Adipocyte (in vitro differentiated cells): Measurements from ENCODE around the gene ATPAF2.

Experiments used
- DNase-seq: peaks from one replicate; pipeline ENCODE4 v3.0.0-alpha.2; 2015; ENCODE audit warnings: low read depth
- H3K27me3 ChIP-seq: replicated peaks from 2 replicates; pipeline ENCODE4 v1.7.0; 2013; ENCODE audit warnings: mild to moderate bottlenecking, low read length, moderate library complexity; ENCODE audit not compliant: control insufficient read depth, insufficient read depth
- H3K36me3 ChIP-seq: 2 replicates; pipeline ENCODE4 v1.7.0; 2013; ENCODE audit warnings: low read length, mild to moderate bottlenecking, moderate library complexity; ENCODE audit not compliant: control insufficient read depth, insufficient read depth, severe bottlenecking
- H3K4me1 ChIP-seq: 2 replicates; pipeline ENCODE4 v1.7.0; 2013; ENCODE audit warnings: mild to moderate bottlenecking, low read length, moderate library complexity; ENCODE audit not compliant: control insufficient read depth, insufficient read depth
- H3K4me3 ChIP-seq: 2 replicates; pipeline ENCODE4 v1.7.0; 2013; ENCODE audit warnings: mild to moderate bottlenecking, low read length, moderate library complexity
- H3K9ac ChIP-seq: 2 replicates; pipeline ENCODE4 v1.7.0; 2013; ENCODE audit warnings: mild to moderate bottlenecking, low read length, moderate library complexity
- H3K9me3 ChIP-seq: 2 replicates; pipeline ENCODE4 v1.7.0; 2013; ENCODE audit warnings: mild to moderate bottlenecking, low read length, moderate library complexity; ENCODE audit not compliant: control insufficient read depth

ATPAF2 gene

DNA sequence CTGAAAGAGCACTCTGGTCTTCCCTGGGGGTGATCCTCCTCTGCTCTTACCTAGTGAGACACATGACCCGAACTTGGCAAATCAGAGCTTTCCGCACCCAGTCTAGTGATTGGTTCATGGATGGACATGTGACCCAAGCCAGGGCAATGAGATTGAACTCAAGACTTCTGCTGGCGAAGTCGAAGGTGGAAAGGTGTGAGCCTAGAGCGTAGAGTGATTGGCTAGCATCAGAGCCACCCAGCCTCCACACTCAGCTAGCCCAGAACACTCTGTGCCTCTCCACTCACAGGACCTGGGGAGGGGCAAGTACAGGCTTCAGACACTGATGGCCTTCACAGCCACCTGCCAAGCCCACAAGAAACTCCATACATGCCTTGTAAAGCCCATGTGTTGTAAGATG, 17.6 kb downstream of the ATPAF2 start:
- H3K4me1 ChIP-seq = peaks cover 33% of the 10 kb centered on the region
- H3K4me3 ChIP-seq = no peak overlapping the region
- no peak for DNase-seq
- no peaks in the 10 kb centered on the region for H3K9me3 ChIP-seq
- no peaks in the 10 kb centered on the region for H3K27me3 ChIP-seq
- peaks cover 5% of the 10 kb centered on the region for H3K36me3 ChIP-seq
- no peak overlapping the region for H3K9ac ChIP-seq

DNA sequence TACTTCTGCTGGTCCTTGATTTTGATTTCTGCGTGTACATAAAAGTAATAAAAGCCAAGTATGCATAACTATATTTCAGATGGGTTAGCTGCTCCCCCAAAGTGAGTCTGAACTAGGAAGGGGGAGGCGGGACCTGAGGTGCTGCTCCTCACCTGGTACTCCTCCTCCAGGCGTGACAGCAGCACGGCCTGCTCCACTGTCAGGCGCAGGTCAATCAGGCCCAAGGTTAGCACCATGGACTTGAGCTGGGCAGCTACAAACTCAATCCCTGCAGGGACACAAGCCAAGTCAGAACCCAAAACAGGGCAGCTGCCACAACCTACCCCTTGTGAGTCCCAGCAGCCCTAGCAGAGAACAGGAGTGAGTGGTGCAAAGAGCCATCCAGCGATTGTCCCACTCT, 18.0 kb downstream of the ATPAF2 start:
- Histone ChIP-seq H3K4me1 (peaks cover 29% of the 10 kb centered on the region), H3K9me3 (no peaks in the 10 kb centered on the region), H3K9ac (no peak overlapping the region), H3K36me3 (peaks cover 6% of the 10 kb centered on the region), H3K4me3 (no peak overlapping the region), H3K27me3 (no peaks in the 10 kb centered on the region)
- no peak for DNase-seq

DNA sequence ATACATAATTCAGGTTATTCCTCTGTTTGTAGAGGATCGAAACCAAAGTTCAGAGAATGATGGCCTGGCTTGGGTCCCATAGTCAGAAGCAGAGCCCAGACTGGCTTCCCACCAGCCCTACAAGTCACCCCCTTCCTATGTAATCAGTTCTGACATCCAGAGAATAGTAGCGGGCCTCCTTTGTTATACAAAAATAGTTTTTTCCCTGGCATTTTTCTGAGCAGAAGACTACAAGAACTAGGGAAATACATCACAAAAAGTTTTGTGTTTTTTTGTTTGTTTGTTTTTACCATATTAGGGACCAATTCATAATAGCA, 19.2 kb downstream of the ATPAF2 start:
- no peak for DNase-seq
- Histone ChIP-seq H3K27me3 (no peaks in the 10 kb centered on the region), H3K36me3 (peaks cover 13% of the 10 kb centered on the region), H3K9ac (no peak overlapping the region), H3K4me1 (peaks cover 20% of the 10 kb centered on the region), H3K9me3 (no peaks in the 10 kb centered on the region), H3K4me3 (no peak overlapping the region)

DNA sequence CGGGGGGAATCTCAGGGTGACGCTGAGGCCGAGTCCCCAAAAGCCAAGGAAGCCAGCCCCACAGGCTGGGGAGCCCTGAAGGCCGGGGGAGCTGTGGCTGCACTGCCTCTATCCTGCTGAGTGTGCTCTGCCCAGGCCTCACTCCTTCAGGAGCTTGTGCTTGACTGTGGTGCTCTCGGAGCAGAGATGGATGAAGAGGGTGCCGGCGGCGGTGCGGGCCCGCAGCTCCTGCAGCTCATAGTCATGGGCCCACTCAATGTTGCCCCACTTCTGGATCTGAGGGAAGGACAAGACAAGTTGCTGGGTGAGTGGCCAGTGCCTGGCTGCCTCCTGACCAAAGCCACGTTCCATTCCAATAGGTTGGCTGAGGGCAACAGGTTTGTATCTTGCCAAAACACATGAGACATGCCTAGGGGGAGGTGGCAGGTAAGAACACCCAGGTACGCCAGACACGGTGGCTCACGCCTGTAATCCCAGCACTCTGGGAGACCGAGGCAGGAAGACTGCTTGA, 20.5 kb downstream of the ATPAF2 start:
- Histone ChIP-seq H3K27me3 (no peaks in the 10 kb centered on the region), H3K4me3 (no peak overlapping the region), H3K4me1 (peaks cover 28% of the 10 kb centered on the region), H3K9me3 (no peaks in the 10 kb centered on the region), H3K36me3 (peaks cover 13% of the 10 kb centered on the region), H3K9ac (no peak overlapping the region)
- DNase-seq = no peak

DNA sequence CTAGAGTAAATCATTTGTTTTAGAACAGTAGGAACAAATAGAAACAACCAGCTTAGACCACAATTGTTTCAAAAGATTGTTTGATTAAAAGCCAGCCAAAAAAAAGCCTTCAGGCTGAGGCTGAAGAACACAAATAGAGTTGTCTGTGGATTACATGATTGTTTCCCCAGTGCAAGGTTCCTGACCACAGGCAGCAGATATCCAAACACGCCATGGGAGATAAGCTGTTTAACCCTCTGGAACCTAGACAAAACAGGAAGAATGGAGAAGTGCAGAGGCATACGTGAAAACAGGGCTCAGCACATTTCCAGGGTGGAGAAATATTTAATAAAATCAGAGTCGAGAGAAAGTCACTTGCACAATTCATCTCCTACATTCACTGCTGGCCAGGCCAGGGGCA, 21.0 kb downstream of the ATPAF2 start:
- Histone ChIP-seq H3K4me3 (no peak overlapping the region), H3K9ac (no peak overlapping the region), H3K36me3 (peaks cover 13% of the 10 kb centered on the region), H3K4me1 (peaks cover 28% of the 10 kb centered on the region), H3K27me3 (no peaks in the 10 kb centered on the region), H3K9me3 (no peaks in the 10 kb centered on the region)
- DNase-seq = no peak

DNA sequence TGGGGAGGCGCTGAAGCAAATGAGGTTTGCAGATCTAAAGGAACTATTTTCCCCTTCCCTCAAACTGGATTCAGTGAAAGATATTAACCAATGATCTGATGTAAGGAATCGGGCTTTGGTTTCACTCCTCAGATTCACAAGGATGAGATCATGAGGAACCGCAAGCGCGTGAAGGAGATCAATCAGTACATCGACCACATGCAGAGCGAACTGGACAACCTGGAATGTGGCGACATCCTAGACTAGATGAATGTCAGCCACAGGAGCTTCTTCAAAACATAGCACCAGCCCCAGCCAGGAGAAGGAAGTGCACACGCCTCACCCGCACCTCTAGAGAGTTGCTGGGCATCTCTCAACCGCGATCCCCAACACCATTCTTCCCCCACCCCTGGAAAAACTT, 22.5 kb downstream of the ATPAF2 start:
- H3K9ac ChIP-seq = no peak overlapping the region
- H3K4me3 ChIP-seq = no peak overlapping the region
- H3K27me3 ChIP-seq = no peaks in the 10 kb centered on the region
- no peak for DNase-seq
- H3K9me3 ChIP-seq = no peaks in the 10 kb centered on the region
- H3K4me1 ChIP-seq = peaks cover 28% of the 10 kb centered on the region
- H3K36me3 ChIP-seq = peaks cover 13% of the 10 kb centered on the region

DNA sequence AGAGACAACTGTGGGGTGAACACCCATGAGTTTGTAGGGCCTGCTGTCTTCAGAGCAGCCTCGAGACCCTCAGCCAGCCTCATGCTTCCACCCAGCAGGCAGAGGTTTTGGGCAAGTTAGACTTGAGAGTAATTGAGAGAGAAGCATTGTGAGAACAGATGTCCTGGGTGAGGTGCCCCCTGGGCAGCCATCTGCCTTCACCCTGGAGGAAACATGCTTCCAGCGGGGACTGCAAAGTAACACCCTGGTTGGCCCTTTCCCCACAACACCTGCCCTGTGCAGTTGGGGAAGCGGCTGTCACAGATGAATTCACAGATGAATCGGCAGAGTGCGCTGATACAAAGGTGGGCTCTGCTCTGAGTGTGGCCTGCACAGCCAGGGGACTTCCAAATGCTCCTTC, 23.4 kb downstream of the ATPAF2 start:
- Histone ChIP-seq H3K9me3 (no peaks in the 10 kb centered on the region), H3K27me3 (no peaks in the 10 kb centered on the region), H3K9ac (no peak overlapping the region), H3K4me1 (peaks cover 28% of the 10 kb centered on the region), H3K4me3 (no peak overlapping the region), H3K36me3 (peaks cover 8% of the 10 kb centered on the region)
- no peak for DNase-seq

DNA sequence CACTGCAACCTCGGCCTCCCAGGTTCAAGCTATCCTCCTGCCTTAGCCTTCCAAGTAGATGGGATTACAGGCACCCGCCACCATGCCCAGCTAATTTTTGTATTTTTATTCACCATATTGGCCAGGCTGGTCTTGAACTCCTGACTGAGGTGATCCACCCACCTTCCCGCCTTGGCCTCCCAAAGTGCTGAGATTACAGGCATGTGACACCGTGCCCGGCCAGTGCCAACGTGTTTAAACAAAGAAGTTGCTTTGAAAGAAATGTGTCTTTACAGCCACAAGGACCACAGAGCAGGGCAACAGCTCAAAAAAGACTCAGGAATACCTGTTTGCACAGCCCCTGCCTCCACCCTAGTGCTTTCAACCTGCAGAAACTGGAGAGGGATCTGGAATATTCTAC, 25.0 kb downstream of the ATPAF2 start:
- Histone ChIP-seq H3K36me3 (peaks cover 8% of the 10 kb centered on the region), H3K27me3 (no peaks in the 10 kb centered on the region), H3K9me3 (no peaks in the 10 kb centered on the region), H3K4me3 (no peak overlapping the region), H3K9ac (no peak overlapping the region), H3K4me1 (peaks cover 23% of the 10 kb centered on the region)
- no peak for DNase-seq

DNA sequence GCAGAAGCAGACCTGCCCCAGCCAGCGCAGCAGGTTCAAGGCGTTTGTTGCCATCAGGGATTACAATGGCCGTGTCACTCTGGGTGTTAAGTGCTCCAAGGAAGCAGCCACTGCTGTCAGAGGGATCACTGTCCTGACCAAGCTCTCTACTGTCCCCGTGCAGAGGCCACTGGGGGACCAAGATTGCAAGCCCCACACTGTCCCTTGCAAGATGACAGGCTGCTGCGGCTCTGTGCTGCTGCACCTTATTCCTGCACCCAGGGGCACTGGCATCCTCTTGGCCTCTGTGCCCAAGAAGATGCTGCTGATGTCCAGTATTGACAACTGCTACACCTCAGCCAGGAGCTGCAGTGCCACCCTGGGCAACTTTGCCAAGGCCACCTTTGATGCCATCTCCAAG, 27.7 kb downstream of the ATPAF2 start:
- Histone ChIP-seq H3K4me3 (no peak overlapping the region), H3K36me3 (peaks cover 11% of the 10 kb centered on the region), H3K9me3 (no peaks in the 10 kb centered on the region), H3K27me3 (no peaks in the 10 kb centered on the region), H3K9ac (no peak overlapping the region), H3K4me1 (peaks cover 10% of the 10 kb centered on the region)
- DNase-seq = no peak

DNA sequence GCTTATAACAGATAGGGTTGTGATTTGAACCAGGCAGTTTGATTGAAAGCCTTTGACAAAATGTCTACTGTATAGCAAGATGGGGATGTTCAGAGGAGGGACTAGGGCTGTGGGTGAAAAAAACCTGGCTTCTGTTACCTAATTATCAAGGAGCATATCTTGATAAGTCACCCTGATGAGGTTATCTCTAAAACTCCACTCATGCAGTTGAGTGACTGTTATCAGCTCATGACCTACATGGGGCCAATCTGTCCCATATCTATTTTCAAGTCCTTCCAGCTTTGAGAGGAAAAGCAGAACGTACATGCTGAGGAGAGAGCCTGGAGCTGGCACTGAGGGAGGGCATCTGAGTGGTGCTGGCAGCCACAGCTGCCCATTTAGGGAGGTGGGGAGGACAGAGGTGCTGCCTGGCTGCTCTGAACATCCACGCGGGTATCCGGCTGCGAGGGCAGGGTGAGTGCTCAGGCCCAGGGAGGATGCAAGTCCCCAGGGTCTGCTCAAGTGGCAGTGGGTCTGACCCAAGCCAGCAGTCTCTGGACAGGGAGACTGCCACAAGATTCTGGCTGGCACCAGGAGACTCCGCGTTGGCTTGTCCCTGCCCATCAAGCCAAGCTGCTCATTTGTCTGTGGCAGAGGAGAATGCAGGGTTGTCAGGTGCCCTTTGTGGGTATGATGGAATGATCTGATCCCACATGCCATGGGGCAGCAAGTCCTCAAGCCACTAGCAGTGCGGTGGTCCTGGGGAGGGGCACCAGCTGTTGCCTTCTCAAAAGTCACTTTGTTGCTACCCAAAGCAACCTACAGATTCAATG, 29.2 kb downstream of the ATPAF2 start:
- Histone ChIP-seq H3K4me3 (no peak overlapping the region), H3K9me3 (no peaks in the 10 kb centered on the region), H3K4me1 (peaks cover 8% of the 10 kb centered on the region), H3K36me3 (peaks cover 3% of the 10 kb centered on the region), H3K27me3 (no peaks in the 10 kb centered on the region), H3K9ac (no peak overlapping the region)
- no peak for DNase-seq

DNA sequence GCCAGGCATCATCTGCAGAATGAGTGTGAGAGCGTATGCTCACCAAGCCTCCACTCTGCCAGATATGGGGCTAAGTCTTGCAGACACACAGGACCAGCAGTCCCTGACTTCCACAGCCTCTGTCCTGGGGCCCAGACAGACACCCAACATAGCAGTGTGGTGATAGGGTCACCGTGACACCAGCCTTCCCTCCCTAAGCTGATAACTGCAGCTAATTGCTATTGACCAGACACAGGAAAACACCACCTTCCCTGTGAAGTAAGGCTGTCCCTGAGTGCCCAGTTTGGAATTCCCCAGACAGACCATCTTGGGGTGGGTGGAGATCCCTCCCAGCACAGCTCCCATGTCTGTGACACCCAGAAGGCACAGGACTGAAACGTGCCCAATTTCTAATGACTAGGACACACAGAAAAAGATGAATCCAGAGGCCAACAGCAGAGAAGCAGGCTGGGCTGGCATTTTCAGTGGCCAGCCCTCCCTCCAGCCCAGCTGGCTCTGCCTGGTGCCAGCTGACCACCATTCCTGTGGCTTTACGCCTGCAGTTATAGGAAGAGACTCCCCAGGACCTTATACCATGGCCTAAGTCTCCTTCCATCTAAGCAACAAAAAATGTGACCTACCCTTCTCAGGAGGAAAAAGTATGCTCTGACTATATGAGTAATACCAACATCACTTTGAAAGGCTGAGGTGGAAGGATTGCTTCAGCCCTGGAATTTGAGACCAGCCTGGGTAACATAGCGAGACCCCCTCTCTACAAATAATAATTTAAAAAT, 30.3 kb downstream of the ATPAF2 start:
- Histone ChIP-seq H3K9me3 (no peaks in the 10 kb centered on the region), H3K36me3 (peaks cover 3% of the 10 kb centered on the region), H3K4me1 (no peaks in the 10 kb centered on the region), H3K27me3 (no peaks in the 10 kb centered on the region), H3K4me3 (no peak overlapping the region), H3K9ac (no peak overlapping the region)
- peak; percentile 43 for DNase-seq
